Activated CD8-positive, alpha-beta T cell treated with anti-CD3 and anti-CD28 coated beads for 36 hours (primary cell): ENCODE measurements around the gene EXOC7. TPM values are rescaled to one million over a fixed set of nuclear protein-coding genes. Genes with fewer than 3 reads are reported as not detected.

Experiments
- ATAC-seq: fragments of 200-7000 bp; cut with Tn5 transposase; one replicate; pipeline ENCODE4 v1.10.0; 2021; ENCODE audit warnings: mild to moderate bottlenecking, moderate library complexity
- CTCF ChIA-PET: fragments of 350-600 bp; sonication (Branson Sonifier 250); formaldehyde crosslinking; loops from one replicate; lab custom pipeline; 2021; ENCODE audit warnings: antibody characterized with exemption; lab: Charles Lee
- POLR2A ChIA-PET: fragments of 350-600 bp; sonication (Branson Sonifier 250); formaldehyde crosslinking; loops from one replicate; lab custom pipeline; 2021; ENCODE audit warnings: antibody characterized with exemption; lab: Charles Lee
- DNase-seq: peaks from one replicate; pipeline ENCODE4 v3.0.0-alpha.2; 2020
- H3K27ac Mint-ChIP-seq: one replicate; pipeline ENCODE4 v1.8.0; 2021; ENCODE audit warnings: mild to moderate bottlenecking, mixed read lengths
- H3K27me3 Mint-ChIP-seq: one replicate; pipeline ENCODE4 v1.8.0; 2021; ENCODE audit warnings: mixed read lengths
- H3K36me3 Mint-ChIP-seq: one replicate; pipeline ENCODE4 v1.8.0; 2021; ENCODE audit warnings: low read depth, mixed read lengths
- H3K4me1 Mint-ChIP-seq: one replicate; pipeline ENCODE4 v1.8.0; 2021; ENCODE audit warnings: low read depth, mixed read lengths
- H3K4me3 Mint-ChIP-seq: one replicate; pipeline ENCODE4 v1.8.0; 2021; ENCODE audit warnings: mild to moderate bottlenecking, moderate library complexity, mixed read lengths
- H3K9me3 Mint-ChIP-seq: one replicate; pipeline ENCODE4 v1.8.0; 2021; ENCODE audit warnings: mixed read lengths
- intact Hi-C: fragments of 100-400 bp; cut with micrococcal nuclease; formaldehyde crosslinking; loops from one replicate; pipeline ENCODE4 v1.10.0; 2022
- total RNA-seq, 2 experiments: library from RNA; stranded (reverse); gene quantifications; one replicate each; pipeline ENCODE4 v1.2.3, GENCODE V29; 2021
- TF ChIP-seq, protein P1 (sequence below): fragments of 200-600 bp; IDR thresholded peaks from one replicate; pipeline ENCODE4 v1.8.0; 2022; ENCODE audit warnings: antibody characterized with exemption, mild to moderate bottlenecking

EXOC7 gene
- total RNA-seq, 2 experiments from 2014 or later = 53.5 to 64.9 TPM

- Mint-ChIP-seq H3K4me1 (peaks cover 19% of the 10 kb centered on the region), H3K9me3 (no peaks in the 10 kb centered on the region), H3K4me3 (no peak overlapping the region), H3K36me3 (peaks cover 59% of the 10 kb centered on the region), H3K27me3 (no peaks in the 10 kb centered on the region), H3K27ac (peak overlapping the region; percentile 6)
- TF ChIP-seq, protein P1, sequence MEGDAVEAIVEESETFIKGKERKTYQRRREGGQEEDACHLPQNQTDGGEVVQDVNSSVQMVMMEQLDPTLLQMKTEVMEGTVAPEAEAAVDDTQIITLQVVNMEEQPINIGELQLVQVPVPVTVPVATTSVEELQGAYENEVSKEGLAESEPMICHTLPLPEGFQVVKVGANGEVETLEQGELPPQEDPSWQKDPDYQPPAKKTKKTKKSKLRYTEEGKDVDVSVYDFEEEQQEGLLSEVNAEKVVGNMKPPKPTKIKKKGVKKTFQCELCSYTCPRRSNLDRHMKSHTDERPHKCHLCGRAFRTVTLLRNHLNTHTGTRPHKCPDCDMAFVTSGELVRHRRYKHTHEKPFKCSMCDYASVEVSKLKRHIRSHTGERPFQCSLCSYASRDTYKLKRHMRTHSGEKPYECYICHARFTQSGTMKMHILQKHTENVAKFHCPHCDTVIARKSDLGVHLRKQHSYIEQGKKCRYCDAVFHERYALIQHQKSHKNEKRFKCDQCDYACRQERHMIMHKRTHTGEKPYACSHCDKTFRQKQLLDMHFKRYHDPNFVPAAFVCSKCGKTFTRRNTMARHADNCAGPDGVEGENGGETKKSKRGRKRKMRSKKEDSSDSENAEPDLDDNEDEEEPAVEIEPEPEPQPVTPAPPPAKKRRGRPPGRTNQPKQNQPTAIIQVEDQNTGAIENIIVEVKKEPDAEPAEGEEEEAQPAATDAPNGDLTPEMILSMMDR = no peak
- no peak for ATAC-seq
- intact Hi-C loops = no loop called here
- CTCF ChIA-PET = interaction anchor here (0.8 to 1.8 kb wide), 4 partner anchors 35 to 347 kb away, joined by 3 to 5 read pairs (median 4); no protein-coding TSS in a partner anchor
- no peak for DNase-seq
- POLR2A ChIA-PET = interaction anchor here (0.6 to 1.6 kb wide), 4 partner anchors 14 to 381 kb away, joined by 3 to 6 read pairs (median 4); no protein-coding TSS in a partner anchor
These were observed 53.6 kb downstream of the EXOC7 start for GRCh38 chr17:76049836-76050537.

- TF ChIP-seq, protein P1 = no peak
- Mint-ChIP-seq H3K4me3 (no peak overlapping the region), H3K9me3 (no peaks in the 10 kb centered on the region), H3K4me1 (peaks cover 19% of the 10 kb centered on the region), H3K27ac (peak overlapping the region; percentile 17), H3K27me3 (no peaks in the 10 kb centered on the region), H3K36me3 (peaks cover 64% of the 10 kb centered on the region)
- ATAC-seq (no peak), DNase-seq (no peak)
- POLR2A ChIA-PET = interaction anchor here (0.6 kb wide), 1 partner anchor 88 kb away, joined by 3 read pairs; no protein-coding TSS in a partner anchor
- CTCF ChIA-PET = interaction anchor here (0.8 to 1.8 kb wide), 3 partner anchors 35 to 347 kb away, joined by 3 to 5 read pairs (median 5); no protein-coding TSS in a partner anchor
- intact Hi-C loops = no loop called here
These were observed 54.3 kb downstream of the EXOC7 start for GRCh38 chr17:76049239-76049638.

DNA sequence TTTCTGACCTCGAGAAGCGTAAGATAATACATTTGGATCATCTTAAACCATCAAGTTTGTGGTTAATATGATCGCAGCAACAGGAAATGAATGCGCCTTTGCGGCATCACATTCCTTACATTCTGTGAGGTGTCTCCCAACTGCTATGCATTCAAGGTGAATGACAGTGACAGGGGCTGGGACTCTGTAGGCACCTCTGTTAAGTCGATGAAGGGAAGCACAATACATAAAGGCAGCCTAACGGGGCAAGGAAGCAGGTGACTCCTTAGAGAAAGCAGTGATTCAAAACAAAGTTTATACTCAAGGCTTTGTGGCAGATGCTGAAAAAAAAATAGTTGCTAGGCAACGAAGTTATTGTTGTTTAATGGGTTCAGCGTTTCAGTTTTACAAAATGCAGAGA is 54.9 kb downstream of the EXOC7 start:
- ChIA-PET CTCF (interaction anchor here (0.8 to 1.8 kb wide), 3 partner anchors 34 to 348 kb away, joined by 3 to 5 read pairs (median 5); no protein-coding TSS in a partner anchor), POLR2A (interaction anchor here (0.8 kb wide), 1 partner anchor 13 kb away, joined by 3 read pairs; no protein-coding TSS in a partner anchor)
- TF ChIP-seq, protein P1 = no peak
- H3K4me3 Mint-ChIP-seq = no peak overlapping the region
- no peaks in the 10 kb centered on the region for H3K9me3 Mint-ChIP-seq
- H3K36me3 Mint-ChIP-seq = peaks cover 65% of the 10 kb centered on the region
- ATAC-seq (no peak), DNase-seq (no peak)
- no peaks in the 10 kb centered on the region for H3K27me3 Mint-ChIP-seq
- peaks cover 14% of the 10 kb centered on the region for H3K4me1 Mint-ChIP-seq
- no peak overlapping the region for H3K27ac Mint-ChIP-seq
- intact Hi-C loops = no loop called here

GRCh38 chr17:76048025-76048605 is 55.5 kb downstream of the EXOC7 start:
- Mint-ChIP-seq H3K27ac (no peak overlapping the region), H3K9me3 (no peaks in the 10 kb centered on the region), H3K4me1 (peaks cover 10% of the 10 kb centered on the region), H3K36me3 (peaks cover 65% of the 10 kb centered on the region), H3K27me3 (no peaks in the 10 kb centered on the region), H3K4me3 (no peak overlapping the region)
- ChIA-PET CTCF (interaction anchor here (1.8 to 2.4 kb wide), 2 partner anchors 34 kb away, joined by 5 to 11 read pairs; no protein-coding TSS in a partner anchor), POLR2A (interaction anchor here (0.6 to 0.8 kb wide), 2 partner anchors 13 to 17 kb away, joined by 3 to 5 read pairs; no protein-coding TSS in a partner anchor)
- TF ChIP-seq, protein P1 = no peak
- ATAC-seq (no peak), DNase-seq (no peak)
- intact Hi-C loops = no loop called here
